Measurements from ENCODE around the gene METTL8. TPM values are rescaled to one million over a fixed set of nuclear protein-coding genes. Genes with fewer than 3 reads are reported as not detected.

Gene METTL8
- total RNA-seq, 1 experiment from 2014 or later: 22.4 TPM

DNA sequence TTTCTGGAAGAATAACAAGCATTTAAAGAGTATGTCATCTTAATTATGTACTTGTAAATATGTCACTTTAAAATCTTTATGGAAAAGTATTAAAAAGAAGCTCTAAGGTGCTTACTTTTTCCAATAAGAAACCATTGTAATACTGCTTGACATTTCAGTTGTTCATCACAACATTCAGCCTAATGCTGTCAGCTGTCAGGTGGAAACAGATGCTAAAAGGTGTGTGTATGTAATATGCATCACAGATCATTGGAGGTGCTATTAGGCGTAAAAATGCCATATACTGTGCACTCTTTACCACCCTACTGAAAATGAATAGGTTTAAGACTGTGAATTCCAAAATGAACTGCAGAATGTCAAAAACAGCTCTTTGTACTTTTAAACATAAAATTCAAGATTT lies 40.3 kb downstream of the METTL8 start:
- H3K4me1 Mint-ChIP-seq (ENCODE audit: low read depth, unreplicated experiment): peaks cover 21% of the 10 kb centered on the region
- no peaks in the 10 kb centered on the region for H3K36me3 Mint-ChIP-seq (ENCODE audit: insufficient read depth, unreplicated experiment)
- no peak overlapping the region for H3K27ac Mint-ChIP-seq (ENCODE audit: unreplicated experiment)
- intact Hi-C loops (cut with micrococcal nuclease; ENCODE audit: unreplicated experiment): no loop called here
- H3K4me3 Mint-ChIP-seq (ENCODE audit: low read depth, unreplicated experiment): no peak overlapping the region
- H3K27me3 Mint-ChIP-seq (ENCODE audit: unreplicated experiment): no peaks in the 10 kb centered on the region
- no peaks in the 10 kb centered on the region for H3K9me3 Mint-ChIP-seq (ENCODE audit: low read depth, unreplicated experiment)
- TF ChIP-seq, protein P1, sequence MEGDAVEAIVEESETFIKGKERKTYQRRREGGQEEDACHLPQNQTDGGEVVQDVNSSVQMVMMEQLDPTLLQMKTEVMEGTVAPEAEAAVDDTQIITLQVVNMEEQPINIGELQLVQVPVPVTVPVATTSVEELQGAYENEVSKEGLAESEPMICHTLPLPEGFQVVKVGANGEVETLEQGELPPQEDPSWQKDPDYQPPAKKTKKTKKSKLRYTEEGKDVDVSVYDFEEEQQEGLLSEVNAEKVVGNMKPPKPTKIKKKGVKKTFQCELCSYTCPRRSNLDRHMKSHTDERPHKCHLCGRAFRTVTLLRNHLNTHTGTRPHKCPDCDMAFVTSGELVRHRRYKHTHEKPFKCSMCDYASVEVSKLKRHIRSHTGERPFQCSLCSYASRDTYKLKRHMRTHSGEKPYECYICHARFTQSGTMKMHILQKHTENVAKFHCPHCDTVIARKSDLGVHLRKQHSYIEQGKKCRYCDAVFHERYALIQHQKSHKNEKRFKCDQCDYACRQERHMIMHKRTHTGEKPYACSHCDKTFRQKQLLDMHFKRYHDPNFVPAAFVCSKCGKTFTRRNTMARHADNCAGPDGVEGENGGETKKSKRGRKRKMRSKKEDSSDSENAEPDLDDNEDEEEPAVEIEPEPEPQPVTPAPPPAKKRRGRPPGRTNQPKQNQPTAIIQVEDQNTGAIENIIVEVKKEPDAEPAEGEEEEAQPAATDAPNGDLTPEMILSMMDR (IDR thresholded peaks at IDR 0.05; ENCODE audit: unreplicated experiment): no peak
- CTCF ChIA-PET: interaction anchor here (0.9 kb wide), 1 partner anchor 14 kb away, joined by 4 read pairs; no protein-coding TSS in a partner anchor
- no TSS peak for BruUV-seq (replicated peaks)
- DNase-seq: no peak

DNA sequence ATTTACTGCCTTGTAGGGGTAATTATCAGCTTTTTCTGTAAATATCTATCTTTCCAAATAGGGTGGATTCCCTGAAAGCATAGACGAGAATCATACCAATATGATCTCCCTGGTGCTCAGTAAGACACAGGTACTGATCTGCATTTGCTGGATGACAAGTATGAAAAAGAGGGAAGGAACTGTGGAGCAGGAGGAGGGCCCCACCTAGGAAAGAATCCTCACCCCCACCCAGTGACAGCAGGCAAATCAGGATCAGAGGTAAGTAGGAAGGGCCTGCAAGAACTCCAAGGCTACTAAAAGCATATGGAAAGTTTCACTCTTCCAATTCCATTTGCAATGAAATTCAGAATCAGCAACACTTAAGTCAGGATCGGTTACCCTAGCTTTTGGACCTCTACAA lies 42.3 kb downstream of the METTL8 start:
- Mint-ChIP-seq H3K9me3 (ENCODE audit: low read depth, unreplicated experiment) (no peaks in the 10 kb centered on the region), H3K36me3 (ENCODE audit: insufficient read depth, unreplicated experiment) (no peaks in the 10 kb centered on the region), H3K4me3 (ENCODE audit: low read depth, unreplicated experiment) (no peak overlapping the region), H3K27ac (ENCODE audit: unreplicated experiment) (no peak overlapping the region), H3K27me3 (ENCODE audit: unreplicated experiment) (no peaks in the 10 kb centered on the region), H3K4me1 (ENCODE audit: low read depth, unreplicated experiment) (peaks cover 21% of the 10 kb centered on the region)
- BruUV-seq (replicated peaks): no TSS peak
- CTCF ChIA-PET: no interaction called here
- DNase-seq: no peak
- intact Hi-C loops (cut with micrococcal nuclease; ENCODE audit: unreplicated experiment): no loop called here
- TF ChIP-seq, protein P1 (IDR thresholded peaks at IDR 0.05; ENCODE audit: unreplicated experiment): no peak

DNA sequence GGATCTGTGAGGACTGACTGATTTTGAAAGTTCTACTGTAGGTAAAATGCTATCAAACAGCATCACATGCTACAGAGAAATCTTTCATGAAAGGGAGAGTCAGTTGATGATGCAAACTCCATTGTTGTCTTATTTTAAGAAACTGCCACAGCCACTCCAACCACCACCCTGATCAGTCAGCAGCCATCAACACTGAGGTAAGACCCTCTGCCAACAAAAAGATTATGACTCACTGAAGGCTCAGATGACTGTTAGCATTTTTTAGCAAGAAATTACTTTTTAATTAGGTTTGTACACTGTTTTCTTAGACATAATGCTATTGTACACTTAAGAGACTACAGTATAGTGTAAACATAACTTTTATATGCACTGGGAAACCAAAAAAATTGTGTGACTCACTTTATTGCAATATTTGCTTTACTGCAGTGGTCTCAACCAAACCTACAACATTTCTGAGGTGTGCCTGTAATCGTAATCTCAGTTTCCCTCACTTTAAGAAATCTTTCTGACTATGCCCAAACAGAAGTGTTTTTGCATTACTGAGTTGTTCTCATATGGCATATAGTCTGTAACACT lies 42.8 kb downstream of the METTL8 start:
- BruUV-seq (replicated peaks): no TSS peak
- peak; percentile 28 for DNase-seq
- CTCF ChIA-PET: no interaction called here
- intact Hi-C loops (cut with micrococcal nuclease; ENCODE audit: unreplicated experiment): no loop called here
- Mint-ChIP-seq H3K27me3 (ENCODE audit: unreplicated experiment) (no peaks in the 10 kb centered on the region), H3K36me3 (ENCODE audit: insufficient read depth, unreplicated experiment) (no peaks in the 10 kb centered on the region), H3K27ac (ENCODE audit: unreplicated experiment) (no peak overlapping the region), H3K9me3 (ENCODE audit: low read depth, unreplicated experiment) (no peaks in the 10 kb centered on the region), H3K4me1 (ENCODE audit: low read depth, unreplicated experiment) (peaks cover 21% of the 10 kb centered on the region), H3K4me3 (ENCODE audit: low read depth, unreplicated experiment) (no peak overlapping the region)
- TF ChIP-seq, protein P1 (IDR thresholded peaks at IDR 0.05; ENCODE audit: unreplicated experiment): no peak

DNA sequence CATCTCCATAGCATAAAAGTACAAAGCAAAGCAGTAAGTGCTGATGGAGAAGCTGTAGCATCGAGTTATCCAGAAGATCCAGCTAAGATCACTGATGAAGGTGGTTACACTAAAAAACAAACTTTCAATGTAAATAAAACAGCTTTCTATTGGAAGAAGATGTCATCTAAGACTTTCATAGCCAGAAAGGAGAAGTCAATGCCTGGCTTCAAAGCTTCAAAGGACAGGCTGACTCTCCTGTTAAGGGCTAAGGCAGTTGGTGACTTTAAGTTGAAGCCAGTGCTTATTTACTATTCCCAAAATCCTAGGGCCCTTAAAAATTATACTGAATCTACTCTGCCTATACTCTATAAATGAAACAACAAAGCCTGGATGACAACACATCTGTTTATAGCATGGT lies 44.0 kb downstream of the METTL8 start:
- intact Hi-C loops (cut with micrococcal nuclease; ENCODE audit: unreplicated experiment): no loop called here
- H3K9me3 Mint-ChIP-seq (ENCODE audit: low read depth, unreplicated experiment): no peaks in the 10 kb centered on the region
- no peaks in the 10 kb centered on the region for H3K36me3 Mint-ChIP-seq (ENCODE audit: insufficient read depth, unreplicated experiment)
- no peak overlapping the region for H3K27ac Mint-ChIP-seq (ENCODE audit: unreplicated experiment)
- peaks cover 21% of the 10 kb centered on the region for H3K4me1 Mint-ChIP-seq (ENCODE audit: low read depth, unreplicated experiment)
- TF ChIP-seq, protein P1 (IDR thresholded peaks at IDR 0.05; ENCODE audit: unreplicated experiment): no peak
- no TSS peak for BruUV-seq (replicated peaks)
- no peak overlapping the region for H3K4me3 Mint-ChIP-seq (ENCODE audit: low read depth, unreplicated experiment)
- CTCF ChIA-PET: no interaction called here
- H3K27me3 Mint-ChIP-seq (ENCODE audit: unreplicated experiment): no peaks in the 10 kb centered on the region
- no peak for DNase-seq
